Heart left ventricle (tissue), 16 donors: ENCODE data around the gene PABPN1L. TPM values are rescaled to one million over a fixed set of nuclear protein-coding genes. Genes with fewer than 3 reads are reported as not detected.
"Not testable (repeated sequence)": the region's sequence is repeated elsewhere in the genome, so short reads cannot be mapped to it uniquely, and the experiment has no call there.

ENCODE experiments used
- ATAC-seq, 4 donors: fragments of 200-7000 bp; cut with Tn5 transposase; one replicate each; pipeline ENCODE4 v1.9.1; 2020 to 2022; ENCODE audit warnings: moderate library complexity in 4 of 4, mild to moderate bottlenecking in 3 of 4, moderate number of reproducible peaks in 1 of 4
- DNase-seq, 5 donors: peaks; one replicate each; pipeline ENCODE4 v3.0.0-alpha.2; 2020
- H3K27ac ChIP-seq, 12 donors: fragments of 200-600 bp; sonication (generic) in 4 of 12; one replicate each; pipeline versions ENCODE4 v1.5.0 to v1.8.0; 2016 to 2022; ENCODE audit warnings: mild to moderate bottlenecking in 2 of 12
- H3K27me3 ChIP-seq, 9 donors: fragments of 200-600 bp; sonication (generic) in 2 of 9; one replicate each; pipeline versions ENCODE4 v1.5.1 to v1.8.0; 2016 to 2022; ENCODE audit warnings: mild to moderate bottlenecking in 3 of 9
- H3K36me3 ChIP-seq, 9 donors: fragments of 200-600 bp; sonication (generic) in 2 of 9; one replicate each; pipeline versions ENCODE4 v1.5.0 to v1.8.0; 2018 to 2022; ENCODE audit warnings: mild to moderate bottlenecking in 2 of 9
- H3K4me1 ChIP-seq, 12 donors: fragments of 200-600 bp; sonication (generic) in 4 of 12; one replicate each; pipeline versions ENCODE4 v1.5.0 to v1.8.0; 2016 to 2022; ENCODE audit warnings: mild to moderate bottlenecking in 3 of 12
- H3K4me3 ChIP-seq, 12 donors: fragments of 200-600 bp; sonication (generic) in 4 of 12; one replicate each; pipeline versions ENCODE4 v1.5.0 to v1.8.0; 2017 to 2022; ENCODE audit warnings: mild to moderate bottlenecking in 9 of 12, moderate library complexity in 4 of 12
- H3K9me3 ChIP-seq, 12 donors: fragments of 200-600 bp; sonication (generic) in 4 of 12; one replicate each; pipeline versions ENCODE4 v1.5.0 to v1.8.0; 2016 to 2022; ENCODE audit warnings: mild to moderate bottlenecking in 1 of 12
- POLR2A ChIP-seq, 2 donors: fragments of 450-650 bp; IDR thresholded peaks; one replicate each; pipeline ENCODE4 v1.6.1; 2017; ENCODE audit warnings: antibody characterized with exemption in 2 of 2, mild to moderate bottlenecking in 2 of 2, moderate library complexity in 2 of 2
- WGBS, 4 donors: extraction: QIAGEN DNeasy Blood & Tissue Kit in 2 of 4; methylation state at CpG; one replicate each; pipeline versions ENCODE4 v1.1.5 to v1.1.7; 2013 to 2018; 5-methylcytosine and 5-hydroxymethylcytosine counted together
- intact Hi-C, 10 donors: fragments of 100-400 bp; cut with DNase I; formaldehyde crosslinking; loops; one replicate each; pipeline versions ENCODE4 v1.11.1 to v1.14.2; 2022
- polyA plus RNA-seq, 2 donors: library from polyadenylated mRNA; stranded (reverse); fragments of 200-250 nt; gene quantifications; one replicate each; pipeline ENCODE4 v1.2.3, GENCODE V29; 2013
- total RNA-seq, 9 donors: library from RNA; depleted of rRNA in 2 of 9; stranded (reverse); fragments of >200 nt in 2 of 9; fragmentation: NEBNext Ultra II Directional in 3 of 9; extraction: Animal tissue kit (Norgen Biotek cat#: 25700) in 3 of 9; gene quantifications; one replicate each; pipeline versions ENCODE4 v1.1.0 to v1.2.4, GENCODE V29; 2016 to 2023
- TF ChIP-seq, protein P1 (sequence below), 12 donors: fragments of 200-600 bp; sonication (generic) in 4 of 12; IDR thresholded peaks; one replicate each; pipeline versions ENCODE4 v1.5.0 to v1.8.0; 2018 to 2022; ENCODE audit warnings: antibody characterized with exemption in 12 of 12, mild to moderate bottlenecking in 5 of 12
- donor health status: ischemic (EF 13 %, LVEDD 7.1; RV severe dilation, severe dysfunction).
- donor health status: healthy with polysubstance abuse.
- donor health status: DM: no; HTN: yes; CAD: no.
- donor health status: DM: no; HTN: no; CAD: no.
- donor health status: ischemic (EF 25% LVEDD 6.9; RV normal size, moderate dysfunction).
- donor health status: ischemic (EF 25% LVEDD 5.7; RV mildly dilated, moderate dysfunction).
- donor health status: healthy.
- donor health status: DM: yes; HTN: yes; CAD: no.
- donor health status: ischemic (EF 35%, LVEDD 5.7; RV mildly dilated, moderate dysfunction).
- donor health status: nonischemic (EF 11% LVEDD 7.7; RV severe dilation, severe dysfunction).
- donor health status: DM: yes; HTN: yes; CAD: no.
- donor health status: PGD.
- donor health status: ischemic (EF 29% LVEDD 5.4; RV normal size, mild dysfunction).
- donor health status: nonischemic (EF 23%, LVEDD 6.1; RV moderate dilation, normal function).

The PABPN1L gene
- total and polyA plus RNA-seq, 11 donors = not detected

DNA sequence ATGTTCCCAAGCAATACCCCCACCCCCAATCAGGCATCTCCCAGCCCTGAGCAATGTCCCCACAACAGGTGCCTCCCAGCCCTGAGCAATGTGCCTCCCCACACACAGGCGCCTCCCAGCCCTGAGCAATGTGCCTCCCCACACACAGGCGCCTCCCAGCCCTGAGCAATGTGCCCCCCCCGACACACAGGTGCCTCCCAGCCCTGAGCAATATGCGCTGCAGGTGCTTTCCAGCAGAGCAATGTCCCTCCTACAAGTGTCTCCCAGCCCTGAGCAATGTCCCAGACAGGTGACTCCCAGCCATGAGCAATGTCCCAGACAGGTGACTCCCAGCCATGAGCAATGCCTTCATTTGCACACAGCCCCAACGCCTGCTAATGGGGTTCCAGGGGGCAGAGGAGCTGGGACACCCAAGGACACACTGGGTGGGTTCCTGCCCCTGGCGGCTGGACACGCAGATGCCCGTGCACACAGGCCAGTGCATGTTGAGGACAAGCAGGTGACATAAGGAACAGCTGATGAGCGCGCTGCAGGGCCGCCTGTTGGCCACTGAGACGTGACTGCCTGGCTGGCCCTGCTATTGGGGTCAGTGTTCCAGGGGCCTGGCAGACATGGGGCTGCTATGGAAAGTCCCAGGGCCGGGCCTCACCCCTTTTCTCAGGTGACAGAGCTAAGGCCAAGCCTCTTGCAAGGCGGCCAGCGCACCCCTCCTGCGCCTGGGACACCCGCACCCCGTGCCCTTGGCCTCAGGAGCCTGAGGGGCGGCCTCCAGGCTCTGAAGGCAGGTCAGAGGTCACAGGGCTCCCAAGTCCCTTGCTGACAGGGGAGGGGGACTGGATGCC is 26.9 kb upstream of the PABPN1L start:
- TF ChIP-seq, protein P1, sequence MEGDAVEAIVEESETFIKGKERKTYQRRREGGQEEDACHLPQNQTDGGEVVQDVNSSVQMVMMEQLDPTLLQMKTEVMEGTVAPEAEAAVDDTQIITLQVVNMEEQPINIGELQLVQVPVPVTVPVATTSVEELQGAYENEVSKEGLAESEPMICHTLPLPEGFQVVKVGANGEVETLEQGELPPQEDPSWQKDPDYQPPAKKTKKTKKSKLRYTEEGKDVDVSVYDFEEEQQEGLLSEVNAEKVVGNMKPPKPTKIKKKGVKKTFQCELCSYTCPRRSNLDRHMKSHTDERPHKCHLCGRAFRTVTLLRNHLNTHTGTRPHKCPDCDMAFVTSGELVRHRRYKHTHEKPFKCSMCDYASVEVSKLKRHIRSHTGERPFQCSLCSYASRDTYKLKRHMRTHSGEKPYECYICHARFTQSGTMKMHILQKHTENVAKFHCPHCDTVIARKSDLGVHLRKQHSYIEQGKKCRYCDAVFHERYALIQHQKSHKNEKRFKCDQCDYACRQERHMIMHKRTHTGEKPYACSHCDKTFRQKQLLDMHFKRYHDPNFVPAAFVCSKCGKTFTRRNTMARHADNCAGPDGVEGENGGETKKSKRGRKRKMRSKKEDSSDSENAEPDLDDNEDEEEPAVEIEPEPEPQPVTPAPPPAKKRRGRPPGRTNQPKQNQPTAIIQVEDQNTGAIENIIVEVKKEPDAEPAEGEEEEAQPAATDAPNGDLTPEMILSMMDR (IDR thresholded peaks at IDR 0.05) = no peak
- no peak for TF ChIP-seq POLR2A (IDR thresholded peaks at IDR 0.05)
- intact Hi-C loops = no loop called here
- H3K27ac ChIP-seq = no peak overlapping the region
- peaks cover 0 to 46% (median 23%) of the 10 kb centered on the region in 9 donors for H3K36me3 ChIP-seq
- no peak for ATAC-seq
- peaks cover 0 to 19% (median 4%) of the 10 kb centered on the region in 12 donors for H3K4me1 ChIP-seq
- no peaks in the 10 kb centered on the region for H3K27me3 ChIP-seq
- DNase-seq = no peak
- no peaks in the 10 kb centered on the region for H3K9me3 ChIP-seq
- 90 to 97% (median 93%) methylated on average over 9 to 19 of the region's 19 CpGs for WGBS, 4 donors
- no peak overlapping the region for H3K4me3 ChIP-seq

DNA sequence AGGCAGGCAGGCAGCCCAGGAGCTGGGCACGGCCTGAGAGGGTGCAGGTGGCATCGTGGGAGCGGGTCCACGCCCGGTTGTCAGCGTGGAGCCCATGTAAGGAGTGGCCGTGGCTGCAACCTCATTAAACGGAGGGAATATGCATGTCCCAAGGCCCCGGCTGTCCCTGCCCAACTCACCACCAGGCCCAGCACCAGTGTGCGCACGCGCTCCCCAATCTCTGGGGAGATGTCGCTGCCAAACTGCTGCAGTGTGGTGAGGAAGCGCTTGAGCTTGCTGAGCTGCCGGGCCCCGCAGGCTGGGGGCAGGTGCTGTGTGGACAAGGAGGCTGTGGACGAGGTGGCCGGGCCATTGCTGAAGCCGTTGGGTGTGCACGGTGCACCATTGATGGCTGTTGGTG is 25.6 kb upstream of the PABPN1L start:
- Histone ChIP-seq H3K4me3 (no peak overlapping the region), H3K4me1 (peaks cover 0 to 28% (median 14%) of the 10 kb centered on the region in 12 donors), H3K27ac (no peak overlapping the region), H3K36me3 (peaks cover 0 to 35% (median 11%) of the 10 kb centered on the region in 9 donors), H3K9me3 (no peaks in the 10 kb centered on the region), H3K27me3 (no peaks in the 10 kb centered on the region)
- DNase-seq (no peak), ATAC-seq (no peak)
- intact Hi-C loops = no loop called here
- TF ChIP-seq, protein P1 (IDR thresholded peaks at IDR 0.05) = no peak
- no peak for TF ChIP-seq POLR2A (IDR thresholded peaks at IDR 0.05)
- WGBS, 4 donors = 81 to 91% (median 87%) methylated on average over 19 to 20 of the region's 20 CpGs

DNA sequence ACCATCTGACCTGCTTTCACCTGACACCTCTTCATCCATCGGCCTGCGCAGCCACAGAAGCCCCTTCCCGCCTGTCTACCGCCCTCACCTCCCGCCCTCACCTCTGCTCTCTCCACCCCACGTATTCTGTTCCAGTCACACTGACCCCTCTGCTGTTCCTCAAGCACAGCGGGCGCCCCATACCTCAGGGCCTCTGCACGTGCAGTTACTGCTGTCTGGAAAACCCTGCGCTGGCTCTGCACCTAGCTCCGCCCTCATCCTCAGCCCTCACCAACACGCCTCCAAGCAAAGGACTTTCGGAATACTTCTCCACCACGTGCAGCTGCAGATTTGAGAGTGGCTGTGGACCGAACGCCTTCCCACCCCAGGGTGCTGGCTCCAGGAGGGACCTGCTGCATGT is 24.6 kb upstream of the PABPN1L start:
- no peak overlapping the region for H3K27ac ChIP-seq
- DNase-seq (no peak), ATAC-seq (no peak)
- H3K36me3 ChIP-seq = peaks cover 0 to 25% (median 8%) of the 10 kb centered on the region in 9 donors
- TF ChIP-seq POLR2A (IDR thresholded peaks at IDR 0.05) = no peak
- TF ChIP-seq, protein P1 (IDR thresholded peaks at IDR 0.05) = no peak
- intact Hi-C loops = no loop called here
- peaks cover 0 to 30% (median 23%) of the 10 kb centered on the region in 12 donors for H3K4me1 ChIP-seq
- no peak overlapping the region for H3K4me3 ChIP-seq
- 88 to 93% (median 91%) methylated on average over 16 of the region's 16 CpGs for WGBS, 4 donors
- H3K9me3 ChIP-seq = no peaks in the 10 kb centered on the region
- no peaks in the 10 kb centered on the region for H3K27me3 ChIP-seq

DNA sequence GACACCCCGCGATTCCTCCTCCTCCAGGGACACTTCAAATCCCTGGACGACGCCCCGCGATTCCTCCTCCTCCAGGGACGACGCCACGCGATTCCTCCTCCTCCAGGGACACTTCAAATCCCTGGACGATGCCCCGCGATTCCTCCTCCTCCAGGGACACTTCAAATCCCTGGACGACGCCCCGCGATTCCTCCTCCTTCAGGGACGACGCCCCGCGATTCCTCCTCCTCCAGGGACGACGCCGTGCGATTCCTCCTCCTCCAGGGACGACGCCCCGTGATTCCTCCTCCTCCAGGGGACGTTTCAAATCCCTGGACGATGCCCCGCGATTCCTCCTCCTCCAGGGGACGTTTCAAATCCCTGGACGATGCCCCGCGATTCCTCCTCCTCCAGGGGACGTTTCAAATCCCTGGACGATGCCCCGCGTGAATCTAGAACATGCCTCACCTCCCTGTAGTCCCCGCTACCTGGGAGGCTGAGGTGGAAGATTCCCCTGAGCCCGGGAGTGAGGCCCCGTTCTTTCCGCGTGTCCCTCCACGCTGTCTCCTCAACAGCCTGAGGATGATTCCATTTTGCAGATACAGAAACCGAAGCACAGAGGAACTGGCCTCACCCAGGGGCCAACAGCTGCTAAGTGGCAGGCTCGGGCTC is 23.4 kb upstream of the PABPN1L start:
- peaks cover 0 to 36% (median 13%) of the 10 kb centered on the region in 9 donors for H3K36me3 ChIP-seq
- DNase-seq, H3K27me3 ChIP-seq, H3K4me3 ChIP-seq, ATAC-seq, H3K9me3 ChIP-seq: not testable (repeated sequence)
- H3K27ac ChIP-seq = peak overlapping the region in 5 of 12 donors; percentile 29 to 61 (median 44)
- intact Hi-C loops = loop anchor here in 6 of 10 donors (2.0 to 5.0 kb wide), 3 partner anchors 19 to 47 kb away; no protein-coding TSS in a partner anchor
- peaks cover 0 to 37% (median 28%) of the 10 kb centered on the region in 12 donors for H3K4me1 ChIP-seq
- WGBS, 4 donors = 83 to 89% (median 88%) methylated on average over 48 of the region's 48 CpGs
